Measurements from ENCODE around the gene ATP7B. TPM values are rescaled to one million over a fixed set of nuclear protein-coding genes. Genes with fewer than 3 reads are reported as not detected.

The ATP7B gene
- polyA plus RNA-seq, 3 donors, result 0.39 to 0.44 TPM; not detected in 1

DNA sequence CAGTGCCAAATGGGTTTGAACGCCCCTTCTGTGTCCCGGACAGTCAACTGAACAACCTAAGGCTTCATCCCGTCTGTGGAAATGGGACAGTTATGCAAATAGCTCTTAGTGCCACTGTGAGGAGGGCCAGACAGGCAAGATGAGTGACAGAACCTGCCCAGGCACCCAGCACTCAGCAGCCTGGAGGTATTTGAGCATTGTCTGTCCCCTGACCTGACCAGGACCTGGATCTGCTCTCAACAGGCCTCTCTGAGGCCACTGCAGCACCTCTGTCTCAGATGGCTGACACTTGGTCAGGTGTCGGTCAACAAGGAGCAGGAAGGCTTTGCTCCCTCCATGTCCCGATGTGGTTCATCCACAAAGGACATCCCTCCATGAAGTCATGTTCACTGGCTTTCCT lies 81.6 kb downstream of the ATP7B start:
- no peak overlapping the region for H3K4me3 ChIP-seq (replicated peaks in 1 of 3; ENCODE audit: low read depth in 2 of 3, low read length in 3 of 3)
- intact Hi-C loops (cut with micrococcal nuclease), result no loop called here
- H3K27me3 ChIP-seq (ENCODE audit: control insufficient read depth in 2 of 2, insufficient read depth in 2 of 2, low read length in 2 of 2), result no peaks in the 10 kb centered on the region
- TF ChIP-seq, protein P1, sequence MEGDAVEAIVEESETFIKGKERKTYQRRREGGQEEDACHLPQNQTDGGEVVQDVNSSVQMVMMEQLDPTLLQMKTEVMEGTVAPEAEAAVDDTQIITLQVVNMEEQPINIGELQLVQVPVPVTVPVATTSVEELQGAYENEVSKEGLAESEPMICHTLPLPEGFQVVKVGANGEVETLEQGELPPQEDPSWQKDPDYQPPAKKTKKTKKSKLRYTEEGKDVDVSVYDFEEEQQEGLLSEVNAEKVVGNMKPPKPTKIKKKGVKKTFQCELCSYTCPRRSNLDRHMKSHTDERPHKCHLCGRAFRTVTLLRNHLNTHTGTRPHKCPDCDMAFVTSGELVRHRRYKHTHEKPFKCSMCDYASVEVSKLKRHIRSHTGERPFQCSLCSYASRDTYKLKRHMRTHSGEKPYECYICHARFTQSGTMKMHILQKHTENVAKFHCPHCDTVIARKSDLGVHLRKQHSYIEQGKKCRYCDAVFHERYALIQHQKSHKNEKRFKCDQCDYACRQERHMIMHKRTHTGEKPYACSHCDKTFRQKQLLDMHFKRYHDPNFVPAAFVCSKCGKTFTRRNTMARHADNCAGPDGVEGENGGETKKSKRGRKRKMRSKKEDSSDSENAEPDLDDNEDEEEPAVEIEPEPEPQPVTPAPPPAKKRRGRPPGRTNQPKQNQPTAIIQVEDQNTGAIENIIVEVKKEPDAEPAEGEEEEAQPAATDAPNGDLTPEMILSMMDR (IDR thresholded peaks at IDR 0.05), result no peak
- 93% methylated on average over 4 of the region's 5 CpGs for WGBS (ENCODE audit: insufficient coverage)
- no peaks in the 10 kb centered on the region for H3K36me3 Mint-ChIP-seq
- H3K4me1 ChIP-seq (ENCODE audit: control insufficient read depth in 1 of 2, insufficient read depth in 2 of 2, low read length in 2 of 2), result no peaks in the 10 kb centered on the region
- H2AFZ ChIP-seq (ENCODE audit: insufficient read depth, low read depth, low read length, poor library complexity, severe bottlenecking), result no peak overlapping the region
- H3K27ac ChIP-seq (ENCODE audit: low read depth in 1 of 2, low read length in 2 of 2), result no peak overlapping the region
- H3K36me3 ChIP-seq (replicated peaks in 1 of 2; ENCODE audit: control insufficient read depth in 1 of 2, insufficient read depth in 2 of 2, low read length in 2 of 2), result no peaks in the 10 kb centered on the region
- no peaks in the 10 kb centered on the region for H3K9me3 ChIP-seq (replicated peaks in 1 of 2; ENCODE audit: control insufficient read depth in 1 of 2, insufficient read depth in 1 of 2, low read length in 2 of 2)
- H3K9ac ChIP-seq (ENCODE audit: insufficient read depth, low read length, poor library complexity, severe bottlenecking), result no peak overlapping the region
- no peak overlapping the region for H3K27ac Mint-ChIP-seq
- no peaks in the 10 kb centered on the region for H3K9me3 Mint-ChIP-seq
- no peaks in the 10 kb centered on the region for H4K20me1 ChIP-seq (ENCODE audit: insufficient read depth, low read length)
- peaks cover 0 to 8% (median 4%) of the 10 kb centered on the region in 3 donors for H3K27me3 Mint-ChIP-seq (ENCODE audit: low read depth in 3 of 3)
- H3K4me1 Mint-ChIP-seq, result no peaks in the 10 kb centered on the region
- no peak for DNase-seq
- no peak overlapping the region for H3K4me2 ChIP-seq (replicated peaks; ENCODE audit: extremely low read depth, low read length, poor library complexity, severe bottlenecking)
- H3K4me3 Mint-ChIP-seq, result no peak overlapping the region
- H3K79me2 ChIP-seq (ENCODE audit: insufficient read depth, low read length), result no peaks in the 10 kb centered on the region

DNA sequence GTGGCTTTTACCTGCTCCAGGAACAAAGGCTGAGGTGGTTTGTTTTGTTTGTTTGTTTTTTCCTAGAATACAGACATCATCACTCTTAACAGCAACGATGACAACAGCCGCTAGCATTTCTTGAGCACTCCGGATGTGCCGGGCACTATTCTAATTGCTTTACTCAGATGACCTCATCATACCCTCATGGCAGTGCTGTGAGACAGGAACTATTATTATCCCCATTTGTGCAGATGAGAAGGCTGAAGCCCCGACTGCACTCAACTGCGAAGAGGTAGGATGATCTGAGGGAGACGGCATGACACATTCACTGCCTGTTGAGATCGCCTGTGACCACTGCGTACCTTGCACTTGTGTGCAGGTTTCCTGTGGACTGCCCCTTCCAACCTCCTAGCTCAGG lies 83.0 kb downstream of the ATP7B start:
- no peak for DNase-seq
- Histone ChIP-seq H3K27me3 (ENCODE audit: control insufficient read depth in 2 of 2, insufficient read depth in 2 of 2, low read length in 2 of 2) (no peaks in the 10 kb centered on the region), H3K27ac (ENCODE audit: low read depth in 1 of 2, low read length in 2 of 2) (no peak overlapping the region), H3K4me3 (replicated peaks in 1 of 3; ENCODE audit: low read depth in 2 of 3, low read length in 3 of 3) (no peak overlapping the region), H3K9ac (ENCODE audit: insufficient read depth, low read length, poor library complexity, severe bottlenecking) (no peak overlapping the region), H3K79me2 (ENCODE audit: insufficient read depth, low read length) (no peaks in the 10 kb centered on the region), H3K4me2 (replicated peaks; ENCODE audit: extremely low read depth, low read length, poor library complexity, severe bottlenecking) (no peak overlapping the region), H4K20me1 (ENCODE audit: insufficient read depth, low read length) (no peaks in the 10 kb centered on the region), H3K36me3 (replicated peaks in 1 of 2; ENCODE audit: control insufficient read depth in 1 of 2, insufficient read depth in 2 of 2, low read length in 2 of 2) (no peaks in the 10 kb centered on the region), H3K9me3 (replicated peaks in 1 of 2; ENCODE audit: control insufficient read depth in 1 of 2, insufficient read depth in 1 of 2, low read length in 2 of 2) (no peaks in the 10 kb centered on the region), H3K4me1 (ENCODE audit: control insufficient read depth in 1 of 2, insufficient read depth in 2 of 2, low read length in 2 of 2) (no peaks in the 10 kb centered on the region), H2AFZ (ENCODE audit: insufficient read depth, low read depth, low read length, poor library complexity, severe bottlenecking) (no peak overlapping the region)
- Mint-ChIP-seq H3K4me1 (no peaks in the 10 kb centered on the region), H3K36me3 (no peaks in the 10 kb centered on the region), H3K27ac (no peak overlapping the region), H3K27me3 (ENCODE audit: low read depth in 3 of 3) (peaks cover 0 to 5% (median 5%) of the 10 kb centered on the region in 3 donors), H3K9me3 (no peaks in the 10 kb centered on the region), H3K4me3 (no peak overlapping the region)
- TF ChIP-seq, protein P1 (IDR thresholded peaks at IDR 0.05), result no peak
- intact Hi-C loops (cut with micrococcal nuclease), result no loop called here
- no CpG with 5 or more reads among the region's 9 CpGs for WGBS (ENCODE audit: insufficient coverage)
